Nephron progenitor cell (in vitro differentiated cells): Measurements from ENCODE around the gene POC5.
"Not testable (repeated sequence)": the region's sequence is repeated elsewhere in the genome, so short reads cannot be mapped to it uniquely, and the experiment has no call there.

Experiments
- DNase-seq: peaks from one replicate; pipeline ENCODE4 v3.0.0; 2021
- H3K27ac Mint-ChIP-seq: 2 replicates; pipeline ENCODE4 v1.8.0; 2021; ENCODE audit warnings: mild to moderate bottlenecking, moderate library complexity, mixed read lengths
- H3K27me3 Mint-ChIP-seq: 2 replicates; pipeline ENCODE4 v1.8.0; 2021; ENCODE audit warnings: mild to moderate bottlenecking, low read depth, mixed read lengths; ENCODE audit not compliant: poor library complexity
- H3K36me3 Mint-ChIP-seq: 2 replicates; pipeline ENCODE4 v1.8.0; 2021; ENCODE audit warnings: low read depth, mixed read lengths
- H3K4me1 Mint-ChIP-seq: 2 replicates; pipeline ENCODE4 v1.8.0; 2021; ENCODE audit warnings: mixed read lengths
- H3K4me3 Mint-ChIP-seq: 2 replicates; pipeline ENCODE4 v1.8.0; 2021; ENCODE audit warnings: mild to moderate bottlenecking, moderate library complexity, mixed read lengths
- H3K9me3 Mint-ChIP-seq: 2 replicates; pipeline ENCODE4 v1.8.0; 2021; ENCODE audit warnings: mild to moderate bottlenecking, moderate library complexity, mixed read lengths
- CTCF ChIP-seq: fragments of 200-600 bp; sonication (generic); IDR thresholded peaks from 2 replicates; pipeline ENCODE4 v1.5.0; 2021; ENCODE audit warnings: antibody characterized with exemption

POC5 gene

GRCh38 chr5:75701856-75702255 lies 15.4 kb downstream of the POC5 start:
- DNase-seq: no peak

GRCh38 chr5:75695472-75696351 lies 21.5 kb downstream of the POC5 start:
- Mint-ChIP-seq H3K4me3 (peak overlapping the region; percentile 25), H3K36me3 (peaks cover 48% of the 10 kb centered on the region), H3K9me3 (peaks cover 13% of the 10 kb centered on the region)
- H3K4me1 Mint-ChIP-seq, DNase-seq, H3K27ac Mint-ChIP-seq, H3K27me3 Mint-ChIP-seq: not testable (repeated sequence)

More at GRCh38 chr5:75701856-75702255, 15.4 kb downstream of the POC5 start:
- Mint-ChIP-seq H3K4me3 (no peak overlapping the region), H3K4me1 (no peaks in the 10 kb centered on the region), H3K36me3 (peaks cover 49% of the 10 kb centered on the region), H3K27ac (no peak overlapping the region), H3K27me3 (no peaks in the 10 kb centered on the region), H3K9me3 (peaks cover 12% of the 10 kb centered on the region)
- no peak for TF ChIP-seq CTCF

GRCh38 chr5:75694781-75695180 lies 22.5 kb downstream of the POC5 start:
- no peaks in the 10 kb centered on the region for H3K27me3 Mint-ChIP-seq
- no peak overlapping the region for H3K27ac Mint-ChIP-seq
- no peak for TF ChIP-seq CTCF
- H3K4me3 Mint-ChIP-seq: no peak overlapping the region
- H3K9me3 Mint-ChIP-seq: peaks cover 13% of the 10 kb centered on the region
- no peak for DNase-seq
- peaks cover 48% of the 10 kb centered on the region for H3K36me3 Mint-ChIP-seq
- no peaks in the 10 kb centered on the region for H3K4me1 Mint-ChIP-seq

- no peak overlapping the region for H3K27ac Mint-ChIP-seq
- no peak overlapping the region for H3K4me3 Mint-ChIP-seq
- peaks cover 40% of the 10 kb centered on the region for H3K36me3 Mint-ChIP-seq
- DNase-seq: no peak
- no peaks in the 10 kb centered on the region for H3K4me1 Mint-ChIP-seq
- TF ChIP-seq CTCF: no peak
- H3K9me3 Mint-ChIP-seq: no peaks in the 10 kb centered on the region
- no peaks in the 10 kb centered on the region for H3K27me3 Mint-ChIP-seq
Measured at GRCh38 chr5:75690669-75691068, 26.6 kb downstream of the POC5 start.

GRCh38 chr5:75686480-75686879 lies 30.8 kb downstream of the POC5 start:
- no peak for TF ChIP-seq CTCF
- DNase-seq: no peak
- peaks cover 27% of the 10 kb centered on the region for H3K36me3 Mint-ChIP-seq
- no peaks in the 10 kb centered on the region for H3K4me1 Mint-ChIP-seq
- no peak overlapping the region for H3K27ac Mint-ChIP-seq
- H3K4me3 Mint-ChIP-seq: no peak overlapping the region
- no peaks in the 10 kb centered on the region for H3K27me3 Mint-ChIP-seq
- H3K9me3 Mint-ChIP-seq: no peaks in the 10 kb centered on the region

GRCh38 chr5:75685141-75685540 lies 32.1 kb downstream of the POC5 start:
- Mint-ChIP-seq H3K4me1 (no peaks in the 10 kb centered on the region), H3K27me3 (no peaks in the 10 kb centered on the region), H3K36me3 (peaks cover 27% of the 10 kb centered on the region), H3K9me3 (no peaks in the 10 kb centered on the region), H3K27ac (no peak overlapping the region), H3K4me3 (no peak overlapping the region)
- no peak for TF ChIP-seq CTCF
- DNase-seq: no peak
